Activated CD8-positive, alpha-beta T cell treated with anti-CD3 and anti-CD28 coated beads for 36 hours (primary cell): ENCODE measurements around the gene SCGB1A1. TPM values are rescaled to one million over a fixed set of nuclear protein-coding genes. Genes with fewer than 3 reads are reported as not detected.
A peak's percentile ranks its signal among the peaks of the same experiment; 100 is the strongest.

Experiments used
- ATAC-seq: fragments of 200-7000 bp; cut with Tn5 transposase; one replicate; pipeline ENCODE4 v1.10.0; 2021; ENCODE audit warnings: mild to moderate bottlenecking, moderate library complexity
- CTCF ChIA-PET: fragments of 350-600 bp; sonication (Branson Sonifier 250); formaldehyde crosslinking; loops from one replicate; lab custom pipeline; 2021; ENCODE audit warnings: antibody characterized with exemption; lab: Charles Lee
- POLR2A ChIA-PET: fragments of 350-600 bp; sonication (Branson Sonifier 250); formaldehyde crosslinking; loops from one replicate; lab custom pipeline; 2021; ENCODE audit warnings: antibody characterized with exemption; lab: Charles Lee
- DNase-seq: peaks from one replicate; pipeline ENCODE4 v3.0.0-alpha.2; 2020
- H3K27ac Mint-ChIP-seq: one replicate; pipeline ENCODE4 v1.8.0; 2021; ENCODE audit warnings: mild to moderate bottlenecking, mixed read lengths
- H3K27me3 Mint-ChIP-seq: one replicate; pipeline ENCODE4 v1.8.0; 2021; ENCODE audit warnings: mixed read lengths
- H3K36me3 Mint-ChIP-seq: one replicate; pipeline ENCODE4 v1.8.0; 2021; ENCODE audit warnings: low read depth, mixed read lengths
- H3K4me1 Mint-ChIP-seq: one replicate; pipeline ENCODE4 v1.8.0; 2021; ENCODE audit warnings: low read depth, mixed read lengths
- H3K4me3 Mint-ChIP-seq: one replicate; pipeline ENCODE4 v1.8.0; 2021; ENCODE audit warnings: mild to moderate bottlenecking, moderate library complexity, mixed read lengths
- H3K9me3 Mint-ChIP-seq: one replicate; pipeline ENCODE4 v1.8.0; 2021; ENCODE audit warnings: mixed read lengths
- CTCF ChIP-seq: fragments of 200-600 bp; IDR thresholded peaks from one replicate; pipeline ENCODE4 v1.8.0; 2022; ENCODE audit warnings: antibody characterized with exemption, mild to moderate bottlenecking
- intact Hi-C: fragments of 100-400 bp; cut with micrococcal nuclease; formaldehyde crosslinking; loops from one replicate; pipeline ENCODE4 v1.10.0; 2022
- total RNA-seq, 2 experiments: library from RNA; stranded (reverse); gene quantifications; one replicate each; pipeline ENCODE4 v1.2.3, GENCODE V29; 2021

SCGB1A1 gene
- total RNA-seq, 2 experiments from 2014 or later: not detected

- peaks cover 2% of the 10 kb centered on the region for H3K36me3 Mint-ChIP-seq
- H3K27ac Mint-ChIP-seq: no peak overlapping the region
- H3K4me3 Mint-ChIP-seq: no peak overlapping the region
- DNase-seq (no peak), ATAC-seq (no peak)
- CTCF ChIA-PET: interaction anchor here (0.7 to 4.6 kb wide), 7 partner anchors 20 to 319 kb away, joined by 3 to 34 read pairs (median 5); no protein-coding TSS in a partner anchor
- H3K27me3 Mint-ChIP-seq: no peaks in the 10 kb centered on the region
- intact Hi-C loops: no loop called here
- no peak for TF ChIP-seq CTCF
- H3K4me1 Mint-ChIP-seq: peaks cover 47% of the 10 kb centered on the region
- H3K9me3 Mint-ChIP-seq: no peaks in the 10 kb centered on the region
- POLR2A ChIA-PET: interaction anchor here (0.9 kb wide), 1 partner anchor 28 kb away, joined by 3 read pairs; no protein-coding TSS in a partner anchor
Measured at GRCh38 chr11:62400281-62400680, 18.6 kb upstream of the SCGB1A1 start.

GRCh38 chr11:62400760-62401159 is 18.1 kb upstream of the SCGB1A1 start:
- H3K4me1 Mint-ChIP-seq: peaks cover 47% of the 10 kb centered on the region
- no peak overlapping the region for H3K27ac Mint-ChIP-seq
- peaks cover 2% of the 10 kb centered on the region for H3K36me3 Mint-ChIP-seq
- TF ChIP-seq CTCF: no peak
- ATAC-seq: no peak
- no peaks in the 10 kb centered on the region for H3K27me3 Mint-ChIP-seq
- no peaks in the 10 kb centered on the region for H3K9me3 Mint-ChIP-seq
- H3K4me3 Mint-ChIP-seq: peak overlapping the region; percentile 14
- ChIA-PET POLR2A (interaction anchor here (0.9 kb wide), 1 partner anchor 27 kb away, joined by 3 read pairs; no protein-coding TSS in a partner anchor), CTCF (interaction anchor here (0.7 to 4.6 kb wide), 7 partner anchors 10 to 319 kb away, joined by 3 to 34 read pairs (median 3); no protein-coding TSS in a partner anchor)
- intact Hi-C loops: no loop called here
- DNase-seq: no peak

GRCh38 chr11:62401356-62401755 is 17.5 kb upstream of the SCGB1A1 start:
- Mint-ChIP-seq H3K4me3 (peak overlapping the region; percentile 76), H3K27me3 (no peaks in the 10 kb centered on the region), H3K36me3 (peaks cover 2% of the 10 kb centered on the region), H3K9me3 (no peaks in the 10 kb centered on the region), H3K4me1 (peaks cover 47% of the 10 kb centered on the region), H3K27ac (peak overlapping the region; percentile 89)
- POLR2A ChIA-PET: interaction anchor here (1.0 to 2.4 kb wide), 6 partner anchors 11 to 173 kb away, joined by 3 to 9 read pairs (median 4); no protein-coding TSS in a partner anchor
- CTCF ChIA-PET: interaction anchor here (0.7 to 4.6 kb wide), 8 partner anchors 10 to 320 kb away, joined by 3 to 34 read pairs (median 3); no protein-coding TSS in a partner anchor
- ATAC-seq: no peak
- DNase-seq: no peak
- no peak for TF ChIP-seq CTCF
- intact Hi-C loops: no loop called here

- Mint-ChIP-seq H3K36me3 (peaks cover 2% of the 10 kb centered on the region), H3K4me1 (peaks cover 47% of the 10 kb centered on the region), H3K27me3 (no peaks in the 10 kb centered on the region), H3K9me3 (no peaks in the 10 kb centered on the region), H3K27ac (peak overlapping the region; percentile 89), H3K4me3 (peak overlapping the region; percentile 76)
- intact Hi-C loops: no loop called here
- no peak for TF ChIP-seq CTCF
- ChIA-PET POLR2A (interaction anchor here (1.0 to 2.4 kb wide), 8 partner anchors 12 to 479 kb away, joined by 3 to 9 read pairs (median 4); partner anchors contain the start of genes LBHD1, SLC3A2 and UQCC3), CTCF (interaction anchor here (0.7 to 4.6 kb wide), 8 partner anchors 9 to 141 kb away, joined by 3 to 34 read pairs (median 3); no protein-coding TSS in a partner anchor)
- ATAC-seq (peak; percentile 41), DNase-seq (no peak)
Measured at GRCh38 chr11:62401811-62402210, 17.0 kb upstream of the SCGB1A1 start.
